Measurements from ENCODE around the gene ABCC1.

ABCC1 gene

DNA sequence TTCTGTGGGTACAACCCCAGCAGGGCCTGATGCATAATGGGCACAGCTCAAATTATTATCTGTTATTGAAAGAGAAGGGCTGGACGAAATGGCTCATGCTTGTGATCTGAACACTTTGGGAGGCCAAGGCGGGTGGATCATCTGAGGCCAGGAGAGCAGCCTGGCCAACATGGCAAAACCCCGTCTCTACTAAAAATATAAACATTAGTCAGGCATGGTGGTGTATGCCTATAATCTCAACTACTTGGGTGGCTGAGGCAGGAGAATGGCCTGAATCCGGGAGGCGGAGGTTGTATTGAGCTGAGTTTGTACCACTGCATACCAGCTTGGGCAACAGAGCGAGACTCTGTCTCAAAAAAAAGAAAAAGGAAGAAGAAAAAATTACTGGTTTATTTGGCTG, 100.7 kb downstream of the ABCC1 start:
- TF ChIP-seq, protein P1, sequence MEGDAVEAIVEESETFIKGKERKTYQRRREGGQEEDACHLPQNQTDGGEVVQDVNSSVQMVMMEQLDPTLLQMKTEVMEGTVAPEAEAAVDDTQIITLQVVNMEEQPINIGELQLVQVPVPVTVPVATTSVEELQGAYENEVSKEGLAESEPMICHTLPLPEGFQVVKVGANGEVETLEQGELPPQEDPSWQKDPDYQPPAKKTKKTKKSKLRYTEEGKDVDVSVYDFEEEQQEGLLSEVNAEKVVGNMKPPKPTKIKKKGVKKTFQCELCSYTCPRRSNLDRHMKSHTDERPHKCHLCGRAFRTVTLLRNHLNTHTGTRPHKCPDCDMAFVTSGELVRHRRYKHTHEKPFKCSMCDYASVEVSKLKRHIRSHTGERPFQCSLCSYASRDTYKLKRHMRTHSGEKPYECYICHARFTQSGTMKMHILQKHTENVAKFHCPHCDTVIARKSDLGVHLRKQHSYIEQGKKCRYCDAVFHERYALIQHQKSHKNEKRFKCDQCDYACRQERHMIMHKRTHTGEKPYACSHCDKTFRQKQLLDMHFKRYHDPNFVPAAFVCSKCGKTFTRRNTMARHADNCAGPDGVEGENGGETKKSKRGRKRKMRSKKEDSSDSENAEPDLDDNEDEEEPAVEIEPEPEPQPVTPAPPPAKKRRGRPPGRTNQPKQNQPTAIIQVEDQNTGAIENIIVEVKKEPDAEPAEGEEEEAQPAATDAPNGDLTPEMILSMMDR (IDR thresholded peaks at IDR 0.05; ENCODE audit: insufficient read depth, low read depth, low read length, missing control alignments): no peak
- H3K4me3 ChIP-seq (ENCODE audit: low read length): no peak overlapping the region
- DNase-seq (ENCODE audit: low read depth): no peak

DNA sequence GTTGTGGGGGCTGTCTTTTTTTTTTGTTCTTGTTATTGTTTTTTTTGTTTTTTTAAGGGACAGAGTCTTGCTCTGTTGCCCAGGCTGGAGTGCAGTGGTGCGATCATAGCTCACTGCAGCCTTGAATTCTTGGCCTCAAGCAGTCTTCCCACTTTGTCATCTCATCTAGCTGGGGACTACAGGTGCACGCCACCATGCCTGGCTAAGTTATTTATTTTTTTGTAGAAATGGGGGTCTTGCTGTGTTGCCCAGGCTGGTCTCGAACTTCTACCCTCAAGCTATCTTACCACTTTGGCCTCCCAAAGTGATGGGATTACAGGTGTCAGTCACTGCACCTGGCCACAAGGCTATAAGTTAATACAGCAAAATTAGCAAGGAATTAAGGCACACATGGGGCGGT, 101.7 kb downstream of the ABCC1 start:
- TF ChIP-seq, protein P1 (IDR thresholded peaks at IDR 0.05; ENCODE audit: insufficient read depth, low read depth, low read length, missing control alignments): no peak
- no peak for DNase-seq (ENCODE audit: low read depth)
- H3K4me3 ChIP-seq (ENCODE audit: low read length): no peak overlapping the region

DNA sequence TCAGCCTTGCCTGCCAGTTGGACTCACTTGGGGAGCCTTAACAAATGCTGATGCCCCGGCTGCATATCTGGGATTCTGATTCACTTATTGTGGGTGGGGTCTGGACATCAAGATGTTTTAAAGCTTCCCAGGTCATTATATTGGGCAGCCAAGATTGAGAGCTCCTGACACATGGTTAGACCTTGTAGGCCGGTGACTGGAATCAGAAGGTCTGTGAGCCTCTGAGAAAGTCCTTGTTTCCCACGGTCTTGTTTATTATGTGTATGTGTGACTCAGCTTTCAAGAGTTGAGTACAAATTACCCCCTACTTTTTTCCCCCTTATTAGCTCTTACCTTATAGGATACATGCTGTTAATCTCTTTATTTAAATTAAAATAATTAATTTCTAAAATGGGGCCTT, 103.5 kb downstream of the ABCC1 start:
- TF ChIP-seq, protein P1 (IDR thresholded peaks at IDR 0.05; ENCODE audit: insufficient read depth, low read depth, low read length, missing control alignments): no peak
- no peak for DNase-seq (ENCODE audit: low read depth)
- no peak overlapping the region for H3K4me3 ChIP-seq (ENCODE audit: low read length)

DNA sequence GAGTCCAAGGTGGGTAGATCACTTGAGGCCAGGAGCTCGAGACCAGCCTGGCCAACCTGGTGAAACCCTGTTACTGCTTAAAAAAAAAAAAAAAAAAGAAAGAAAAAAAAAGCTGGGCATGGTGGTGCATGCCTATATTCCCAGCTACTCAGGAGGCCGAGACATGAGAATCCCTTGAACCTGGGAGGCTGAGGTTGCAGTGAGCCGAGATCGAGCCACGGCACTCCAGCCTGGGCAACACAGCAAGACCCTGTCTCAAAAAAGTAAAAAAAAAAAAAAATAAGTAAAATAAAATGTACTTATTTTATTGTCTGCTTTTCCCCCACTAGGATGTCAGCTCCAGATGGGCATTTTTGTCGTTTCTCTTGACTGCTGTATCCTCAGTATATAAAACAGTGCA, 107.7 kb downstream of the ABCC1 start:
- DNase-seq (ENCODE audit: low read depth): no peak
- H3K4me3 ChIP-seq (ENCODE audit: low read length): no peak overlapping the region
- TF ChIP-seq, protein P1 (IDR thresholded peaks at IDR 0.05; ENCODE audit: insufficient read depth, low read depth, low read length, missing control alignments): no peak

DNA sequence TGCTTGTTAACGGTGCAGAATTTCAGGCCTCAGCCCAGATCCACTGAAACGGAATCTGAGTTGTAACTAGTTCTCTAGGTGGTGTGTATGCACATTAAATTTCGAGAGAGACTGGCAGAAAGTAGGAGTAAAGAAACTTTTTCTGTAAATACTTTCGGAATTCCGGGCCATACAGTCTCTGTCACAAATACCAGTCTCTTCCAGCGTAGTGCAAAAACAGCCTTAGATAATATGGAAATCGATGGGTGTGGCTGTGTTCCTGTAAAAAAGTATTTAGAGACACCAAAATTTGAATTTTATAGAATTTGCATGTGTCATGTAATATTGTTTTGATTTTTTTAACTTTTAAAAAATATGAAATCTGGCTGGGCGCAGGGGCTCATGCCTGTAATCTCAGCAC, 109.7 kb downstream of the ABCC1 start:
- DNase-seq (ENCODE audit: low read depth): no peak
- no peak overlapping the region for H3K4me3 ChIP-seq (ENCODE audit: low read length)
- TF ChIP-seq, protein P1 (IDR thresholded peaks at IDR 0.05; ENCODE audit: insufficient read depth, low read depth, low read length, missing control alignments): no peak

DNA sequence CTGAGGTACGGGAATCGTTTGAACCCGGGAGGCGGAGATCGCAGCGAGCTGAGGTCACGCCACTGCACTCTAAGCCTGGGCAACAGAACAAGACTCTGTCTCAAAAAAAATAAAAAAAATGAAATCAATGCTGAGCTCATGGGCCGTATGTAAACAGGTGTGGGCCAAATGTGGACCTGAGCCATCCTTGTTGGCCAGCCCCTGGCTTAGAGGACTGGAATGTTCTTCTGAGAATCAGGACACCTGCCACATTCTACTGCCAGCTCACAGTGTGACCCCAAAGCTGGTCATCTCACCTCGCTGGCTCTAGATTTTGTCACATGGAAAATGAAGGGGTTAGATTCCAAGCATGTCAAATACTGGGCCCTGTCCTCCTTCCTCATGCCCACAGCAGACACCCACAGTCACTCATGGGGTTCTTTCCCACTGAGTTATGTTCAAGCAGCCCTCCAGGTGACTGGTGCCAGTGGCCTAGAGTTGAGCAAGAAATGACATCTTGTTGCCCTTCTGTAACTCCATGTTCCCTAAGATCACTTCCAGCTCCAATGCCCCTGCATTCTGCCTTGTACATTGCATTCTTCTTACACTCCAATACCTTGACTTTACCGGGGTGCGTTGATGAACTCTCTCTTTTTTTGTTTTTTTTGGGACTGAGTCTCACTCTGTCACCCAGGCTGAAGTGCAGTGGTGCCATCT, 110.6 kb downstream of the ABCC1 start:
- TF ChIP-seq, protein P1 (IDR thresholded peaks at IDR 0.05; ENCODE audit: insufficient read depth, low read depth, low read length, missing control alignments): no peak
- no peak for DNase-seq (ENCODE audit: low read depth)
- no peak overlapping the region for H3K4me3 ChIP-seq (ENCODE audit: low read length)
